HepG2 (cell line): ENCODE measurements around the gene CAV3. TPM values are rescaled to one million over a fixed set of nuclear protein-coding genes. Genes with fewer than 3 reads are reported as not detected.
A peak's percentile ranks its signal among the peaks of the same experiment; 100 is the strongest.

Experiments used
- BCL6 ChIP-seq: IDR thresholded peaks from 2 replicates; pipeline ENCODE4 v1.6.1; 2016; ENCODE audit warnings: missing genetic modification reagents, missing compliant biosample characterization
- BHLHE40 ChIP-seq: IDR thresholded peaks from 2 replicates; pipeline ENCODE4 v1.6.1; 2011; ENCODE audit warnings: low read length, improper control_type of control experiment
- CHD4 ChIP-seq: fragments of 200-600 bp; sonication (generic); IDR thresholded peaks from 2 replicates; pipeline ENCODE4 v1.7.0; 2017; ENCODE audit warnings: mild to moderate bottlenecking, low read length, borderline replicate concordance
- DNMT1 ChIP-seq: sonication (generic); formaldehyde crosslinking; IDR thresholded peaks from 2 replicates; pipeline ENCODE4 v1.5.1; 2020; ENCODE audit warnings: mild to moderate bottlenecking, missing genetic modification reagents
- ELF1 ChIP-seq: sonication (generic); formaldehyde crosslinking; IDR thresholded peaks from 2 replicates; pipeline ENCODE4 v1.4.0; 2020; ENCODE audit warnings: missing genetic modification reagents
- GTF2F1 ChIP-seq: fragments of 150-350 bp; IDR thresholded peaks from 2 replicates; pipeline ENCODE4 v1.6.1; 2014; ENCODE audit warnings: low read length
- ISX ChIP-seq: sonication (generic); formaldehyde crosslinking; conservative IDR thresholded peaks from 2 replicates; pipeline ENCODE4 v1.5.0; 2020; ENCODE audit warnings: missing genetic modification reagents
- MLXIP ChIP-seq: sonication (generic); formaldehyde crosslinking; IDR thresholded peaks from 2 replicates; pipeline ENCODE4 v1.9.0; 2021; ENCODE audit warnings: missing genetic modification reagents, borderline replicate concordance
- PHB2 ChIP-seq: fragments of 450-650 bp; IDR thresholded peaks from 2 replicates; pipeline ENCODE4 v1.6.1; 2018; ENCODE audit not compliant: partially characterized antibody
- RXRB ChIP-seq: IDR thresholded peaks from 2 replicates; pipeline ENCODE4 v1.6.1; 2016; ENCODE audit warnings: borderline replicate concordance, missing genetic modification reagents, missing compliant biosample characterization
- ZMYM2 ChIP-seq: sonication (generic); formaldehyde crosslinking; IDR thresholded peaks from 2 replicates; pipeline ENCODE4 v1.8.0; 2022; ENCODE audit warnings: mild to moderate bottlenecking, missing genetic modification reagents
- ZNF232 ChIP-seq: sonication (generic); formaldehyde crosslinking; IDR thresholded peaks from 2 replicates; pipeline ENCODE4 v1.4.0; 2020; ENCODE audit warnings: missing genetic modification reagents, borderline replicate concordance
- ZNF275 ChIP-seq: sonication (generic); formaldehyde crosslinking; IDR thresholded peaks from 2 replicates; pipeline ENCODE4 v1.8.0; 2022; ENCODE audit warnings: missing genetic modification reagents, mild to moderate bottlenecking, inconsistent platforms, borderline replicate concordance
- ZNF354B ChIP-seq: sonication (generic); formaldehyde crosslinking; IDR thresholded peaks from 2 replicates; pipeline ENCODE4 v1.8.0; 2022; ENCODE audit warnings: mild to moderate bottlenecking, missing genetic modification reagents
- ZNF747 ChIP-seq: sonication (generic); formaldehyde crosslinking; IDR thresholded peaks from 2 replicates; pipeline ENCODE4 v1.8.1; 2023; ENCODE audit warnings: missing genetic modification reagents, mild to moderate bottlenecking, borderline replicate concordance
- ZXDC ChIP-seq: sonication (generic); formaldehyde crosslinking; IDR thresholded peaks from 2 replicates; pipeline ENCODE4 v1.5.0; 2020; ENCODE audit warnings: mild to moderate bottlenecking, missing genetic modification reagents
- polyA plus RNA-seq, 8 experiments: library from polyadenylated mRNA; depleted of rRNA in 3 of 8; stranded (reverse) in 7 of 8; unstranded in 1 of 8; fragments of >200 nt; fragmentation: Illumina TruSeq in 4 of 8; extraction: Trizol in 4 of 8; gene quantifications; 2 replicates each; pipeline versions ENCODE4 v1.2.1 to v1.2.3, GENCODE V29; 2011 to 2016; ENCODE audit warnings: low read depth in 4 of 8, missing spikeins in 1 of 8, mixed read lengths in 1 of 8; ENCODE audit not compliant: insufficient read depth in 1 of 8
- total RNA-seq, 5 experiments: library from RNA; depleted of rRNA; stranded (reverse); fragments of >200 nt; fragmentation: Illumina TruSeq; extraction: Trizol; gene quantifications; 2 replicates each; pipeline ENCODE4 v1.2.3, GENCODE V29; 2016; ENCODE audit warnings: low read depth in 1 of 5
- TF ChIP-seq, protein P1 (sequence below): sonication (generic); formaldehyde crosslinking; IDR thresholded peaks from 2 replicates; pipeline ENCODE4 v1.4.0; 2020; ENCODE audit warnings: missing genetic modification reagents
- TF ChIP-seq, protein P2 (sequence below): sonication (generic); formaldehyde crosslinking; conservative IDR thresholded peaks from 2 replicates; pipeline ENCODE4 v1.4.0; 2020; ENCODE audit warnings: missing genetic modification reagents
- TF ChIP-seq, protein P3 (sequence below): IDR thresholded peaks from 2 replicates; pipeline ENCODE4 v1.6.1; 2016; ENCODE audit warnings: missing compliant biosample characterization, missing genetic modification reagents, borderline replicate concordance

The CAV3 gene
- total and polyA plus RNA-seq, 2 of the 13 experiments (the other 11 are each of a cell fraction or from before 2014, with no cell fraction given) = not detected

- TF ChIP-seq ZNF232 (no peak), BCL6 (no peak), ZMYM2 (CRISPR knock-in tag) (no peak), PHB2 (no peak), RXRB (0 out of 2 replicates have a peak, but pooled peaks have one; percentile 17), MLXIP (no peak), ZNF354B (CRISPR knock-in tag) (no peak), BHLHE40 (0 out of 2 replicates have a peak, but pooled peaks have one; percentile 13), CHD4 (no peak), DNMT1 (CRISPR knock-in tag) (no peak), ZNF747 (CRISPR knock-in tag) (no peak), ELF1 (CRISPR knock-in tag) (0 out of 2 replicates have a peak, but pooled peaks have one; percentile 19), GTF2F1 (no peak), ZNF275 (no peak), ZXDC (no peak), ISX (CRISPR knock-in tag) (no peak)
- TF ChIP-seq, protein P1, sequence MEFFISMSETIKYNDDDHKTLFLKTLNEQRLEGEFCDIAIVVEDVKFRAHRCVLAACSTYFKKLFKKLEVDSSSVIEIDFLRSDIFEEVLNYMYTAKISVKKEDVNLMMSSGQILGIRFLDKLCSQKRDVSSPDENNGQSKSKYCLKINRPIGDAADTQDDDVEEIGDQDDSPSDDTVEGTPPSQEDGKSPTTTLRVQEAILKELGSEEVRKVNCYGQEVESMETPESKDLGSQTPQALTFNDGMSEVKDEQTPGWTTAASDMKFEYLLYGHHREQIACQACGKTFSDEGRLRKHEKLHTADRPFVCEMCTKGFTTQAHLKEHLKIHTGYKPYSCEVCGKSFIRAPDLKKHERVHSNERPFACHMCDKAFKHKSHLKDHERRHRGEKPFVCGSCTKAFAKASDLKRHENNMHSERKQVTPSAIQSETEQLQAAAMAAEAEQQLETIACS (CRISPR knock-in tag) = no peak
- TF ChIP-seq, protein P2, sequence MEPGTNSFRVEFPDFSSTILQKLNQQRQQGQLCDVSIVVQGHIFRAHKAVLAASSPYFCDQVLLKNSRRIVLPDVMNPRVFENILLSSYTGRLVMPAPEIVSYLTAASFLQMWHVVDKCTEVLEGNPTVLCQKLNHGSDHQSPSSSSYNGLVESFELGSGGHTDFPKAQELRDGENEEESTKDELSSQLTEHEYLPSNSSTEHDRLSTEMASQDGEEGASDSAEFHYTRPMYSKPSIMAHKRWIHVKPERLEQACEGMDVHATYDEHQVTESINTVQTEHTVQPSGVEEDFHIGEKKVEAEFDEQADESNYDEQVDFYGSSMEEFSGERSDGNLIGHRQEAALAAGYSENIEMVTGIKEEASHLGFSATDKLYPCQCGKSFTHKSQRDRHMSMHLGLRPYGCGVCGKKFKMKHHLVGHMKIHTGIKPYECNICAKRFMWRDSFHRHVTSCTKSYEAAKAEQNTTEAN = no peak
- TF ChIP-seq, protein P3, sequence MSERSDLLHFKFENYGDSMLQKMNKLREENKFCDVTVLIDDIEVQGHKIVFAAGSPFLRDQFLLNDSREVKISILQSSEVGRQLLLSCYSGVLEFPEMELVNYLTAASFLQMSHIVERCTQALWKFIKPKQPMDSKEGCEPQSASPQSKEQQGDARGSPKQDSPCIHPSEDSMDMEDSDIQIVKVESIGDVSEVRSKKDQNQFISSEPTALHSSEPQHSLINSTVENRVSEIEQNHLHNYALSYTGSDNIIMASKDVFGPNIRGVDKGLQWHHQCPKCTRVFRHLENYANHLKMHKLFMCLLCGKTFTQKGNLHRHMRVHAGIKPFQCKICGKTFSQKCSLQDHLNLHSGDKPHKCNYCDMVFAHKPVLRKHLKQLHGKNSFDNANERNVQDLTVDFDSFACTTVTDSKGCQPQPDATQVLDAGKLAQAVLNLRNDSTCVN (CRISPR knock-in tag) = 0 out of 2 replicates have a peak, but pooled peaks have one; percentile 17
Measured at GRCh38 chr3:8769088-8769822, 35.7 kb downstream of the CAV3 start, which contains the start of gene OXTR (continued).
